ENCODE measurements around the gene ITPRIP.

GRCh38 chr10:104347295-104348045, 9.2 kb upstream of the ITPRIP start:
- no peak for TF ChIP-seq CTCF (IDR thresholded peaks at IDR 0.05)
- no peak for TF ChIP-seq POLR2A (IDR thresholded peaks at IDR 0.05)
- TF ChIP-seq POLR2AphosphoS5 (IDR thresholded peaks at IDR 0.05) = no peak
